H9 (cell line): ENCODE data around the gene ZNF860. TPM values are rescaled to one million over a fixed set of nuclear protein-coding genes. Genes with fewer than 3 reads are reported as not detected.
A peak's percentile ranks its signal among the peaks of the same experiment; 100 is the strongest.

Experiments
- DNase-seq: peaks from one replicate; pipeline ENCODE4 v3.0.0-alpha.2; 2017
- H2AFZ ChIP-seq: one replicate; pipeline ENCODE4 v1.6.1; 2013; ENCODE audit warnings: mild to moderate bottlenecking, low read length, control low read depth, moderate library complexity
- H2AK5ac ChIP-seq: 2 replicates; pipeline ENCODE4 v1.6.1; 2013; ENCODE audit warnings: low read length, control low read depth, mixed read lengths; ENCODE audit not compliant: insufficient read length
- H2BK120ac ChIP-seq: one replicate; pipeline ENCODE4 v1.6.1; 2013; ENCODE audit warnings: low read depth, mild to moderate bottlenecking, low read length, control low read depth, inconsistent platforms; ENCODE audit not compliant: poor library complexity, severe bottlenecking
- H2BK12ac ChIP-seq: 2 replicates; pipeline ENCODE4 v1.6.1; 2013; ENCODE audit warnings: low read length, control low read depth, mixed read lengths, low read depth; ENCODE audit not compliant: insufficient read length
- H2BK15ac ChIP-seq: 2 replicates; pipeline ENCODE4 v1.6.1; 2013; ENCODE audit warnings: low read depth, low read length, control low read depth
- H2BK20ac ChIP-seq: one replicate; pipeline ENCODE4 v1.6.1; 2013; ENCODE audit warnings: low read depth, mild to moderate bottlenecking, low read length, control low read depth, inconsistent platforms; ENCODE audit not compliant: poor library complexity, severe bottlenecking
- H2BK5ac ChIP-seq: 2 replicates; pipeline ENCODE4 v1.6.1; 2013; ENCODE audit warnings: low read length, control low read depth, mixed read lengths; ENCODE audit not compliant: insufficient read length
- H3K14ac ChIP-seq: 2 replicates; pipeline ENCODE4 v1.6.1; 2013; ENCODE audit warnings: low read length, control low read depth; ENCODE audit not compliant: insufficient read depth
- H3K18ac ChIP-seq: 2 replicates; pipeline ENCODE4 v1.6.1; 2013; ENCODE audit warnings: low read depth, mild to moderate bottlenecking, mixed read lengths, low read length, control low read depth; ENCODE audit not compliant: insufficient read length
- H3K23ac ChIP-seq: 2 replicates; pipeline ENCODE4 v1.6.1; 2013; ENCODE audit warnings: low read length, control low read depth, mixed read lengths, low read depth; ENCODE audit not compliant: insufficient read length
- H3K23me2 ChIP-seq: 2 replicates; pipeline ENCODE4 v1.6.1; 2013; ENCODE audit warnings: low read depth, mild to moderate bottlenecking, mixed read lengths, low read length, control low read depth; ENCODE audit not compliant: insufficient read length, poor library complexity, severe bottlenecking
- H3K27ac ChIP-seq: 2 replicates; pipeline ENCODE4 v1.5.1; 2013; ENCODE audit warnings: low read length, control low read depth, mixed read lengths, low read depth; ENCODE audit not compliant: insufficient read length
- H3K27me3 ChIP-seq: 2 replicates; pipeline ENCODE4 v1.6.1; 2013; ENCODE audit warnings: low read length, control low read depth, inconsistent platforms; ENCODE audit not compliant: insufficient read depth
- H3K4ac ChIP-seq: 2 replicates; pipeline ENCODE4 v1.6.1; 2013; ENCODE audit warnings: low read depth, mild to moderate bottlenecking, control low read depth, inconsistent platforms, low read length, moderate library complexity
- H3K4me1 ChIP-seq: 2 replicates; pipeline ENCODE4 v1.6.1; 2013; ENCODE audit warnings: low read length, control low read depth, inconsistent platforms; ENCODE audit not compliant: insufficient read depth
- H3K4me2 ChIP-seq: 2 replicates; pipeline ENCODE4 v1.6.1; 2013; ENCODE audit warnings: low read length, control low read depth, mixed read lengths; ENCODE audit not compliant: insufficient read length, insufficient read depth
- H3K56ac ChIP-seq: 2 replicates; pipeline ENCODE4 v1.6.1; 2013; ENCODE audit warnings: low read depth, mild to moderate bottlenecking, mixed read lengths, low read length, control low read depth; ENCODE audit not compliant: insufficient read length
- H3K79me1 ChIP-seq: 2 replicates; pipeline ENCODE4 v1.6.1; 2013; ENCODE audit warnings: low read depth, mild to moderate bottlenecking, moderate library complexity, low read length, control low read depth, inconsistent platforms; ENCODE audit not compliant: insufficient read depth, poor library complexity, severe bottlenecking
- H3K79me2 ChIP-seq: 2 replicates; pipeline ENCODE4 v1.6.1; 2013; ENCODE audit warnings: low read length, control low read depth, inconsistent platforms; ENCODE audit not compliant: insufficient read depth
- H3K9ac ChIP-seq: 2 replicates; pipeline ENCODE4 v1.6.1; 2013; ENCODE audit warnings: low read length, control low read depth, mixed read lengths; ENCODE audit not compliant: insufficient read length; ENCODE audit errors: extremely low read depth
- H3K9me3 ChIP-seq: one replicate; pipeline ENCODE4 v1.6.1; 2013; ENCODE audit warnings: low read depth, low read length, inconsistent platforms; ENCODE audit not compliant: control insufficient read depth
- H3T11ph ChIP-seq: one replicate; pipeline ENCODE4 v1.6.1; 2013; ENCODE audit warnings: mild to moderate bottlenecking, low read length, control low read depth, inconsistent platforms
- H4K20me1 ChIP-seq: one replicate; pipeline ENCODE4 v1.6.1; 2013; ENCODE audit not compliant: control insufficient read depth, insufficient read length, insufficient read depth
- H4K5ac ChIP-seq: 2 replicates; pipeline ENCODE4 v1.6.1; 2013; ENCODE audit warnings: low read depth, mild to moderate bottlenecking, mixed read lengths, low read length, control low read depth; ENCODE audit not compliant: insufficient read length
- H4K8ac ChIP-seq: replicated peaks from 2 replicates; pipeline ENCODE4 v1.6.1; 2013; ENCODE audit warnings: low read length, control low read depth, mixed read lengths, low read depth; ENCODE audit not compliant: insufficient read length
- H4K91ac ChIP-seq: 2 replicates; pipeline ENCODE4 v1.6.1; 2013; ENCODE audit warnings: low read depth, mild to moderate bottlenecking, moderate library complexity, mixed read lengths, low read length, control low read depth; ENCODE audit not compliant: insufficient read length
- H3K27ac Mint-ChIP-seq, 3 experiments: 2 replicates in 2 of 3; 3 replicates in 1 of 3; pipeline ENCODE4 v1.8.0; 2020 to 2021; ENCODE audit warnings: mixed read lengths in 3 of 3, mild to moderate bottlenecking in 1 of 3, moderate library complexity in 1 of 3
- H3K27me3 Mint-ChIP-seq: 2 replicates; pipeline ENCODE4 v1.8.0; 2021; ENCODE audit warnings: low read depth, mild to moderate bottlenecking, moderate library complexity, mixed read lengths
- H3K36me3 Mint-ChIP-seq, 3 experiments: 2 replicates in 2 of 3; 3 replicates in 1 of 3; pipeline ENCODE4 v1.8.0; 2020 to 2021; ENCODE audit warnings: low read depth in 3 of 3, mixed read lengths in 3 of 3; ENCODE audit not compliant: insufficient read depth in 1 of 3
- H3K4me1 Mint-ChIP-seq, 2 experiments: 2 replicates each; pipeline ENCODE4 v1.8.0; 2020; ENCODE audit warnings: mixed read lengths in 2 of 2
- H3K4me3 Mint-ChIP-seq, 2 experiments: 2 replicates in 1 of 2; 3 replicates in 1 of 2; pipeline ENCODE4 v1.8.0; 2020 to 2021; ENCODE audit warnings: mild to moderate bottlenecking in 2 of 2, mixed read lengths in 2 of 2, moderate library complexity in 1 of 2
- H3K9me3 Mint-ChIP-seq, 2 experiments: 2 replicates in 1 of 2; 3 replicates in 1 of 2; pipeline ENCODE4 v1.8.0; 2020; ENCODE audit warnings: mild to moderate bottlenecking in 2 of 2, mixed read lengths in 2 of 2, moderate library complexity in 1 of 2
- WGBS: extraction: QIAGEN DNeasy Blood & Tissue Kit; methylation state at CpG from one replicate; pipeline ENCODE4 v1.1.7; 2013; ENCODE audit warnings: missing lambda C conversion rate, low lambda C conversion rate, mixed read lengths; ENCODE audit not compliant: insufficient read length; ENCODE audit errors: extremely low coverage; 5-methylcytosine and 5-hydroxymethylcytosine counted together
- total RNA-seq: library from RNA; stranded (reverse); gene quantifications from 2 replicates; pipeline ENCODE4 v1.2.1, GENCODE V29; 2021
- TF ChIP-seq, protein P1 (sequence below): fragments of 200-600 bp; sonication (generic); conservative IDR thresholded peaks from 3 replicates; pipeline ENCODE4 v1.8.0; 2021; ENCODE audit warnings: antibody characterized with exemption, mild to moderate bottlenecking

ZNF860 gene
- total RNA-seq, 1 experiment from 2014 or later: 2.6 TPM

DNA sequence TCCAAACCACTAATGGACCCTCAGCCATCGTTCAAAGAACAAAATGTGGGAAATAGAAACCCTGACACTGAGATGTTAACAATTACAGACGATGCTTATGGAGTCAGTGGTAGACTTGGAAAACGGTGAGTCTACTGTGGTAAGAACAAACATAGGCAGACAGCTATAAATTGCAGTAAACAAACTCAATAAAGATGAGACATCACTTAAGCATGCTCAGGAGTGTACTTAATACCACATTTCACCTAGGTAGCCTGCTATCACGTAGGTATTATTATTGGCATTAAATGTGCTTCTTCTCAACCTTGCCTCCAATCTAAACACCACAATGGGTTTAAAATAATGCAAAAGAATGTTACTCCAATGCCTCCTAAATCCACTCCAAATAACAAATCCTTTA lies 3.0 kb upstream of the ZNF860 start:
- no peak overlapping the region for H2BK15ac ChIP-seq
- Mint-ChIP-seq H3K9me3 (no peaks in the 10 kb centered on the region), H3K27me3 (peaks cover 10% of the 10 kb centered on the region), H3K4me1 (peaks cover 21 to 38% of the 10 kb centered on the region in 2 experiments), H3K4me3 (0 out of 5 replicates have a peak overlapping the region, but pooled peaks of 1 of the 2 experiments have one; percentile 94), H3K27ac (no peak overlapping the region), H3K36me3 (peaks cover 8 to 17% (median 11%) of the 10 kb centered on the region in 3 experiments)
- no peak overlapping the region for H3K9ac ChIP-seq
- 0 out of 2 replicates have a peak, but pooled peaks cover 1% of the 10 kb centered on the region for H3K27me3 ChIP-seq
- H3K9me3 ChIP-seq: no peaks in the 10 kb centered on the region
- H3K23ac ChIP-seq: no peak overlapping the region
- H2BK20ac ChIP-seq: no peak overlapping the region
- H4K91ac ChIP-seq: no peak overlapping the region
- no peak overlapping the region for H2BK5ac ChIP-seq
- no peak overlapping the region for H3K27ac ChIP-seq
- H3T11ph ChIP-seq: no peak overlapping the region
- no peak overlapping the region for H4K8ac ChIP-seq
- H3K4me1 ChIP-seq: no peaks in the 10 kb centered on the region; the same call in 1 of the 2 replicates
- H3K18ac ChIP-seq: no peak overlapping the region
- H3K14ac ChIP-seq: no peak overlapping the region
- TF ChIP-seq, protein P1, sequence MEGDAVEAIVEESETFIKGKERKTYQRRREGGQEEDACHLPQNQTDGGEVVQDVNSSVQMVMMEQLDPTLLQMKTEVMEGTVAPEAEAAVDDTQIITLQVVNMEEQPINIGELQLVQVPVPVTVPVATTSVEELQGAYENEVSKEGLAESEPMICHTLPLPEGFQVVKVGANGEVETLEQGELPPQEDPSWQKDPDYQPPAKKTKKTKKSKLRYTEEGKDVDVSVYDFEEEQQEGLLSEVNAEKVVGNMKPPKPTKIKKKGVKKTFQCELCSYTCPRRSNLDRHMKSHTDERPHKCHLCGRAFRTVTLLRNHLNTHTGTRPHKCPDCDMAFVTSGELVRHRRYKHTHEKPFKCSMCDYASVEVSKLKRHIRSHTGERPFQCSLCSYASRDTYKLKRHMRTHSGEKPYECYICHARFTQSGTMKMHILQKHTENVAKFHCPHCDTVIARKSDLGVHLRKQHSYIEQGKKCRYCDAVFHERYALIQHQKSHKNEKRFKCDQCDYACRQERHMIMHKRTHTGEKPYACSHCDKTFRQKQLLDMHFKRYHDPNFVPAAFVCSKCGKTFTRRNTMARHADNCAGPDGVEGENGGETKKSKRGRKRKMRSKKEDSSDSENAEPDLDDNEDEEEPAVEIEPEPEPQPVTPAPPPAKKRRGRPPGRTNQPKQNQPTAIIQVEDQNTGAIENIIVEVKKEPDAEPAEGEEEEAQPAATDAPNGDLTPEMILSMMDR: no peak
- H3K4ac ChIP-seq: no peak overlapping the region
- no peak for DNase-seq
- no CpG with 5 or more reads among the region's 4 CpGs for WGBS
- H3K79me2 ChIP-seq: peaks cover 26% of the 10 kb centered on the region; the same call in 1 of the 2 replicates
- H2AFZ ChIP-seq: no peak overlapping the region
- H2BK120ac ChIP-seq: no peak overlapping the region
- H3K56ac ChIP-seq: no peak overlapping the region
- H3K4me2 ChIP-seq: no peak overlapping the region
- H4K20me1 ChIP-seq: no peaks in the 10 kb centered on the region
- H3K23me2 ChIP-seq: peaks cover 14% of the 10 kb centered on the region
- no peaks in the 10 kb centered on the region for H3K79me1 ChIP-seq
- no peak overlapping the region for H2BK12ac ChIP-seq
- no peak overlapping the region for H4K5ac ChIP-seq
- H2AK5ac ChIP-seq: no peak overlapping the region
